GM18867 (cell line): Measurements from ENCODE around the gene TADA3.
A peak's percentile ranks its signal among the peaks of the same experiment; 100 is the strongest.

Experiments
- ATAC-seq: cut with Tn5 transposase; IDR thresholded peaks from one replicate; pipeline ENCODE4 v1.9.1; 2021; ENCODE audit warnings: mild to moderate bottlenecking, moderate library complexity; ENCODE audit not compliant: unreplicated experiment

Gene TADA3

GRCh38 chr3:9810433-9810770 lies 18.1 kb upstream of the TADA3 start:
- no peak for ATAC-seq

DNA sequence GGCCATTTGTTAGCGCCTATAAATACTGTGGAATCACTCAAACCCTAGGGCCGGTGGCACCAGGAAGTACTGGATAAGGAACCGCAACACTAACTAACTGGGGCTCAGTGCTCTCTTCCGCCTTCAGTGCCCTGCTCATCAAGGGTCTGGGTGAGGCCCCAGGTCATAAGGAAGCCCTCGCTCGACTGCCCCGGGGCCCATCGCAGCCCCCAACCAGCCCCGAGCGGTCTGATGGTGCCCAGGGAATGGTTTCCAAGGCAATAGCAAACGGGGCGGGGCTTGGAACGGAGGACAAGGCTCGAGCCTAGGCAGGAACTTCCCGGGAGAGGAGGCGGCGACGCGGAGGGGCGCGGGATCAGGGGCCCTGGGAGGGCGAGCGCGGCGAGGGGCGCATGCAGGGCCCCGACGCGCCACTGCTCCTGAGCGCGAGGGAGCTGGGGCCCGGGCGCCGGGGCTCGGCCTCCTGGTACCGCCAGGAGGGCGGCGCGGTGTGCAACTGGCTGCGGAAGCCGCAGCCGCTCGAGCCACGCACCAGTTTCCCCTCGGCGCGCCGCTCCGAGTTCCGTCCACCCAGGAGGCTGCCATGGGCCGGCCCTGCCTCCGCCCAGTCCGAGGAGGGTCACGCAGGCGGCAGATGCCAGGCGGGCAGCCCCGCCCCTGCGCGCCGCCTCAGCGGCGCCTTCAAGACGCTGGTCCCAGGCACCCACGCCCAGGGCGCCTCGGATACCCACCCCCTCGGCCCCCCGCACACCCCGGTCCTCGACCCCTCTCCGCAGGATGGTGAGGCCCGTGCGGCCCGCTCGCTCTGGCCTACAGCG lies 17.6 kb upstream of the TADA3 start, which contains the start of gene TTLL3:
Gene TTLL3 (plus strand): TSS at position 648 of the 818 bp plus-strand sequence. CDS start 400 bp downstream, outside the sequence.
- peak; percentile 63 for ATAC-seq

DNA sequence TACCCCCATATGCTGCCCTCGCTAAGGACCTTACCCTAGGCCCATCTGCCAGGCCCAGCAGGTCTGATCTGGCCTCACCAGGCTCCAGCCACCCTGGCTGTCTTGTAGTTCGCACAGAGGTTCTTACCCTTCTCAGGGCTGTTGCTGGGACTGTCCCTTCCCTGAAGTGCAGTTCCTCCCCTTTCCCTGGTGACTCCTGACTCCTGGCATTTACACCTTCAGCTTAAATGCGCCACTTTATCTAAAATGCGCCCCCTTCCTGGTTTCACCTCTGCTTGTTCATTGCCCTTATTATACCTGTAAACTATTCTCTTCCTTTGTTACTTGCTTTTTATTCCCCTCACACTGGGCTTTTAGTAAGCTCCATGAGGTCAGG lies 17.0 kb upstream of the TADA3 start:
- peak; percentile 4 for ATAC-seq

- peak; percentile 48 for ATAC-seq
Observed at GRCh38 chr3:9808345-9809037, 16.2 kb upstream of the TADA3 start.

GRCh38 chr3:9807981-9808344 lies 15.7 kb upstream of the TADA3 start:
- no peak for ATAC-seq

DNA sequence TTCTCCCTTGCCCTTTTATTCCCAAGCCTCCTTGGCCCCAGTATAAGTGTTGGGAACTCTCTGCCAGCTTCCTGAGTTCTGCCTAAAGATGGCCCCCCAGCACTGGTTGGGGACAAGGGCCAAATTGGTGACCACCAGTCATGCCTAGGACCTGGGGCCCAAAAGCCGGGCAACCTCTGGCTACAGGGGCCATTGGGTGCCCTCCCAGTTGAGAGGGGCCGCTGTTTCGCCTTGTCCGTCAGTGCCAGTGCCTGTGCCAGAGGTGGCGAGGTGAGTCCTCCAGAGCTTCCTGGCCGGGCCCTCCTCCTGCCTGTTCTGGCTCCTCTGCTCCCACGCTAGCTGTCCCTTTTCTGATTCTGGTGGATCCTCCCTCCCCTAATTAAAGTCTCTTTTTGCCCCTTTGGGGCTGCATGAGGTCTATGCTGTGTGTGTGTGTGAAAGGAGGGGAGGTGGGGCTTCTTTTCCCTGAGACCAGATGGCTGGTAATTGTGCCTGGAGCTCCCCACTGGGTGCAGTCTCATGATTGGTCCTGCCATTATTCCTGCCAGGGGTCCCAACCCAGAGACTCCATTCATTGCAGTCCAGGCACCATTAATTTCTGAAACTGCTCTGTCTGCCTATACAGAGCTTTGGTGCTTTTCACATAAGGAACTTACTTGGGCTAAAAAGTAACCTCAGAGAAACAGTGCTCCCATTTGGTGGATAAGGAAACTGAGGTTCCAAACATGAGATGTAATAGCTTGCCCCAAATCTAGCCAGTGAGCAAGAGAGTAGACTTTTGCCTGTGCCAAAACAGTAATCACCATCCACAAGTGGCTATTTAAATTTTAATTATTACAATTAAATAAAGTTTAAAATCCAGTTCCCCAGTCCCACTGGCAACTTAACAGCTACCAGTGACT lies 14.7 kb upstream of the TADA3 start:
- ATAC-seq = no peak

GRCh38 chr3:9806137-9806536 lies 13.9 kb upstream of the TADA3 start:
- no peak for ATAC-seq

DNA sequence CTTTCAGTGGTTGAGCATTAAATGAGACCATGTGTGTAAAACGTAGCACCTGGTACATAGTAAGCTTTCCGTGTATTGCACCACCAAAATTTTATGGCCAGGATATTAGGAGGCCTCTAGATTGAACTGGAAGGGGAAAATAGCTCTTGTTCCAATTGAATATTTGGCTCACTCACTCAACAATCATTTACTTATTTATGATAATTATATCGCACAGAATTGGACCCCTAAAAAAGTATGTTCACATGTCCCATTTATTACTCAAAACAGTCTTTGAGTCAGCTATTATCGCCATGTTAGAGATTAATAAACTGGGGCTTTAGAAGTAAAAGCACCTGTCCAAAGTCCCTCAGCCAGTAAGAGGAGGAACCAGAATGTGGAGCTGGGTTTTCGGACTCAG lies 12.7 kb upstream of the TADA3 start:
- no peak for ATAC-seq

DNA sequence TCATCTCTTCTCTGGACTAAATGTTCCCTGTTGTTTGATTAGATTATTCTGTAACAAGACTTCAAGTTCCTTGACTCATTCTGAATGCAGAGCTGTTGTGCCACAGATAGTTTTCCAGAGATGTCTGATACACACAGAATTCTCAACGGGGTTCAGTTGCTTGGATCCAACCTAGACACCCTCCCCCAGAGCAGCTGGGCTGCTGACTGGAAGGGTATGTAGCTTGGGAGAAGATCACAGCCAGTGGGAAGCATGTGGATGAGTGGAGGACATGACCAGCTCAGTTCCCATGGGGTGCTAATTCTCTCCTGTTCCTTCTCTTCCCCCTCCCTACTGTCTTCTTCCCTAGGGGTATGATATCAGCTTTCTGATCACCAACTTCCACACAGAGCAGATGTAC lies 11.2 kb upstream of the TADA3 start:
- ATAC-seq = no peak

GRCh38 chr3:9800529-9800928 lies 8.3 kb upstream of the TADA3 start:
- ATAC-seq = no peak

DNA sequence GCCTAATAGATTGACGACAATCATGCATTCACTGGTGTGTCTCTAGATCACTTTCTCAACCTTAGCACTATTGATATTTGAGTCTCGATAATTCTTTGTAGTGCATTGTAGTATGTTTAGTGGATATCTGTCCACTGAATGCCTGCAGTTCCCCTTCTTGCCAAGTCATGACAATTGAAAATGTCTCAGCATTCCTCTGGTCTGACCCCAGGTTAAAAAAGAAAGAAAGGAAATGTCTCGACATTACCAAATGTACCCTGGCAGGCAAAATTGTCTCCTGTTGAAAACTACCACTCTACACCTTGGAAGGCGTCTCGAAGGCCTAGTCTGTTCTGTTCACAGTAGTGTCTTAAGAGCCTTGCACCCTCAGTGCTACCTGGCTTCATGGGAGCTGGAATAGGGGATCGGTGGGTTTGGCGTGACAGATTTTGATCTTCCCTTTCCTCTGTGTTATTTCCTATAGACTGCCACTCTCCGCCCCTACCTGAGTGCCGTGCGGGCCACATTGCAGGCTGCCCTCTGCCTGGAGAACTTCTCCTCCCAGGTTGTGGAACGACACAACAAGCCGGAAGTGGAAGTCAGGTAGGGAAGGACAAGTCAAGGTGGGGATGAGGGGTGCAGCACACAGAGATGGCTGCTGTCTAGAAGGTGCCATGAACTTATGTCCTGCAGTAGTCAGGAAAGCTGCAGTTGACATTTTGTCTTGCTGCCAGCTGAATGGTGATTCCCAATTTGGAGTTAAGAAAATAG lies 5.1 kb upstream of the TADA3 start:
- no peak for ATAC-seq

GRCh38 chr3:9795207-9795606 lies 2.9 kb upstream of the TADA3 start:
- no peak for ATAC-seq

GRCh38 chr3:9794400-9794799 lies 2.1 kb upstream of the TADA3 start:
- ATAC-seq = no peak

GRCh38 chr3:9793161-9793781 lies 998 bp upstream of the TADA3 start:
- peak; percentile 0 for ATAC-seq

- ATAC-seq = no peak
Observed at GRCh38 chr3:9791790-9792404, 376 bp downstream of the TADA3 start.

- ATAC-seq = no peak
Observed at GRCh38 chr3:9791127-9791526, 1.1 kb downstream of the TADA3 start.

GRCh38 chr3:9787714-9788113 lies 4.6 kb downstream of the TADA3 start:
- ATAC-seq = no peak

- no peak for ATAC-seq
Observed at GRCh38 chr3:9786825-9787669, 5.2 kb downstream of the TADA3 start.

DNA sequence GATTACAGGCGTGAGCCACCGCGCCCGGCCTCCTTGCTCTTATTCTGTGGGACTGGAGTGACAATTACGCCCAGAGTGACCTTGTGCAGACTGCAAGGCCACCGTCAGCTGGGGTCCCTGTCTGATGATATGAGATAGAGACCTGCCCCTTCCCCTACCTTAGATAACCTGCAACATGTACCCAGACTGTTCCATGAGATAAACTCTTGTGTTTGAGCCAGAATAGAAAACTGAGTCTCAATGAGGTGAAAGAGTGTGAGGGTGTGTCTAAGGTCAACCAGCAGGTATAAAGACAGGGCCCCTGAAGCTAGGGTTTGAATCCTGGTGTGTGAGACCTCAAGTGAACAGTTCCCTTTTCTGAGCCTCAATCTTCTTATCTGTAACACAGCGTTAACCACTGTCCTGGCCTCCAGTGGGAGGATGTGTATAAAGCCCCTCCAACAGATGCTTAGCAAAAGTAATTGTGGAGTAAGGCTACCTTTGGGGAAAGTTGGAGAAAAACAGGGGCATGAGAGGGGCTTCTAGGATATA lies 6.0 kb downstream of the TADA3 start:
- ATAC-seq = no peak
